NOMO-1 (cell line): ENCODE results near the gene C11orf98.
"Not testable (repeated sequence)": the region's sequence is repeated elsewhere in the genome, so short reads cannot be mapped to it uniquely, and the experiment has no call there.

ENCODE experiments used
- DNase-seq, 2 experiments: peaks; one replicate each; lab custom pipeline; 2025; ENCODE audit not compliant: unreplicated experiment in 2 of 2; lab: John Stamatoyannopoulos, UW

Gene C11orf98

GRCh38 chr11:62665075-62665598 lies at the start of gene C11orf98, which contains the start of gene CSKMT:
TSS of gene C11orf98 (minus strand) at chr11:62665210. CDS start at chr11:62665169, 41 bp downstream.
TSS of gene CSKMT (plus strand) at chr11:62665312. CDS start at chr11:62665880, 568 bp downstream.
- DNase-seq = peak; percentile 84 to 91

DNA sequence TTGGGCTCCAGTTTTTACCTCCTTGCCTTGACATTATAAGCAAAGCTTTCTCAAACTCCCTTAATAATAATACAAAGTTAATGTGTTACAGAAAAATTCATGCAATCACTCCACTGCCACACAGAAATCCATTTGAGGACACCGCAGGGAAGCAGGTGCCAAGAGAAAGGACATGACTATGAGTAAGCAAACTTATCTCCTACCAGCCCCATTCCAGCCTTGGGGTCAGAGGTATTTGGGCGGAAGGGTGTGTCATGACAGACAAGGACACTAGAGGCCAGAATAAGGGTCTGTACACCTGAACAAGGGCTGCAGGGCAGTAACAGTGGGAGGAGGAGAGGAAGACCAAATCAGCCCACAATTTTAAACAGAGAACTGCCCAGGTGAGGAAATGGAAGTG lies 48.3 kb upstream of the C11orf98 start:
- no peak for DNase-seq

- no peak for DNase-seq
Measured at GRCh38 chr11:62712861-62713260, 47.9 kb upstream of the C11orf98 start.

- no peak for DNase-seq
Measured at GRCh38 chr11:62712276-62712812, 47.3 kb upstream of the C11orf98 start.

GRCh38 chr11:62710001-62710345 lies 45.0 kb upstream of the C11orf98 start:
- DNase-seq = peak in 1 of 2 experiments; percentile 49

- peak; percentile 98 for DNase-seq
Measured at GRCh38 chr11:62709247-62710000, 44.4 kb upstream of the C11orf98 start.

GRCh38 chr11:62708793-62709192 lies 43.8 kb upstream of the C11orf98 start:
- peak in 1 of 2 experiments; percentile 33 for DNase-seq

DNA sequence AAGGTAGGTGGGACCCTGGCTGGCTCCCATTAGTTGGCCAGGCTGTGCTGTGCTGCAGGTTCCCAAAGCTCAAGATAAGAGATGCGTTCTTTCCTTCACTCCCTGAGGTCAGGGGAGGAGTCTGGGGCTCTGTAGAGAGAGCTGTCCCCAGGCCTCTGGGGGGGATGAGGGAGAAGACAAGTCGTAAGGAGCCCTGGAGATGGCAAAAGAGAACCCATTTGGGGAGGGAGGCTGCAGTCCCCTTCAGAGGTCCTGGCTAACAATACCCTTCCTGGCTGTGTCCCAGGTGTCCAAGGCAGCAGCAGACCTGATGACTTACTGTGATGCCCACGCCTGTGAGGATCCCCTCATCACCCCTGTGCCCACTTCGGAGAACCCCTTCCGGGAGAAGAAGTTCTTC lies 43.4 kb upstream of the C11orf98 start:
- no peak for DNase-seq

- no peak for DNase-seq
Measured at GRCh38 chr11:62707277-62707861, 42.4 kb upstream of the C11orf98 start, which contains the start of the genes BSCL2 and GNG3. TSS of gene BSCL2 (minus strand) at chr11:62707424. CDS start at chr11:62707195, 229 bp downstream. TSS of gene GNG3 (plus strand) at chr11:62707676. CDS start at chr11:62708296, 620 bp downstream.

GRCh38 chr11:62706850-62707247 lies 41.8 kb upstream of the C11orf98 start:
- no peak for DNase-seq

DNA sequence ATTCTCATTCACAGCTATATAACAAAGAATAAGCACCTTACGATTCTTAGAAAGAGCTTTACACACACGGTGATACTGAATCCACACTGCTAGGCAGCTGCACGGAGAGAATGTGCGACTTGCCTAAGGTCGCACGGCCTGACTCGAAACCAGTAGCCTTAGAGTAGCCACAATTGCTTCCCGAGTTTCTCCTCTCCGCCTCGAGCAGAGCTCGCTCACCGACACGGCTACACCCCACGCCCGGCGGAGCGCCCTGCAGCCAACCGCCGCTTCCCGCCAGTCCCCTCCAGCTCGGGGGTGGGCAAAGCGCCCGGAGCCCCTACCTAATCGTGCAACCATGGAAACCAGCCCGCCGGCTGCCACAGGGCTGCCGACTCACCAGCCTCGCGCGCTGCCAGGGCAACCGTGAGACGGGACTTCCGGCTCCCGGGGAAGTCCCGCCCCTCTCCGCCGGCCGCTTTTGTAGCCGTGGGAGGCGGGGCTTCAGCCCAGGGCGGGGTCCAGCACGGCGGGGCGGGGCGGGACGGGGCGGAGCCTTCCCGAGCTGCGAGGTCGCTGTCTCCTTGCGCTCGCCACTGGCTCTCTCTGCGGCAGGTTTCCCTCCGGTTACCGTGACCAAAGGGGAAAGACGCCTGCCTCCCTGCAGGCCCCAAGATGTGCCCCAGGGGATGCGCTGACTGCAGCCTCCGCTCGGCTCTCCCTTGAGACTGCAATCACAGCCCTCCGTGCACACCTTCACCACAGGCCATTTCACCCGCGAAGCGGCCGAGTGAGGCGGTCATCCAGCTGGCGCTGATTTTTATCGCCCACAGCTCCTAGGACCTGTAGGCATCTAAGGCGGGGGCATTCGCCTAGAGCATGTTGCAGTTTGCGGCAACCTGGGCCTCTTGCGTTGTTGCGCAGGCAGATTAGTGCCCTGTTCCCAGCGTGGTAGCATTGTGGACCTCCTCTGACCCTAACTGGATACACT lies 41.2 kb upstream of the C11orf98 start:
- peak; percentile 81 to 87 for DNase-seq

GRCh38 chr11:62705413-62705812 lies 40.4 kb upstream of the C11orf98 start:
- DNase-seq = no peak

- not testable (repeated sequence) for DNase-seq
Measured at GRCh38 chr11:62703921-62704320, 38.9 kb upstream of the C11orf98 start.

DNA sequence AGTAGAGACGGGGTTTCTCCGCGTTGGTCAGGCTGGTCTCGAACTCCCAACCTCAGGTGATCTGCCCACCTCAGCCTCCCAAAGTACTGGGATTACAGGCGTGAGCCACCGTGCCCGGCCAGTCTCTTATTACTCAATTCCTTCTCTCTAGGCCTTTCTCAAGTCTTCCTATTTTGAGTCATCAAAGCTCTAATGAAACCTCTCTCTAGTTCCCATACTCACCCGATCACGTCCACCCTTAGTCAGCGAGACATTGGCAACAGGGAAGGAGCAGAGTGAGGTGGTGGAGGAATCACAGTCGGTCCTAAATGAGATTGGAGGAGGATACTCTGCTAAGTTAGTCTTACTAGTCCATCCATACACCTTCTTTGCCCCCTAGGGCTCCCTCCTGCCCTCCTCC lies 37.2 kb upstream of the C11orf98 start:
- no peak for DNase-seq

DNA sequence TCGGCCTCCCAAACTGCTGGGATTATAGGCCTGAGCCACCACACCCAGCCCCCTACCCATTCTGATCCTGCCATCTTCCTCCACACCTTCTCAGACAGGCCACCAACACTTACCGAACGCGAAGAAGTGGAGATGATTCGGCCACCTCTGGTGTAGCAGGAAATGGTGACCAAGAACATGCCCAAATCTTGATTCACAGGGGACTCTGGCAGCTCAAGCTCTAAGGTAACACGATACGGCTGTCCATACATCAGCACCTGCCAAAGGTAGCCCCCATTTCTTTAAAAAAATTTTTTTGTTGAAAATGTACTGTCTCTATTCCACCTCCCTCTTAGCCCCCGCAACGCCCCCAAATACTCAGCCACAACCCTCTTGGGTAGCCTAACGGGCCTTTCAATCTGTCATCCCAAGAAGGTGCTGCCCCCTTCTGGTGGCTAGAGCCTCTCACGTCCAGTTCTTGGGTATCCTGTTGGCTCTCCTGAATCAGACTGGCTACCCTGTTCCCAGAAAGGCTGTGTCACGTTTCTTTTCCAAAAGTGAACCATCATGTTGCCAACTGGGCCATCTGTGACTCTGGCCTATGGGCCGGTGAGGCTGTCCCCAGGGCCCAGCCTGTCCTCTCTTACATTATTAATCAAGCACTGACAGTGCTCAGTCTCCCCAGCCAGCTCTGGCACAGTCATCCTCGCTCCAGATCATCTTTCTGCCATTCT lies 29.6 kb upstream of the C11orf98 start:
- peak; percentile 46 to 53 for DNase-seq

DNA sequence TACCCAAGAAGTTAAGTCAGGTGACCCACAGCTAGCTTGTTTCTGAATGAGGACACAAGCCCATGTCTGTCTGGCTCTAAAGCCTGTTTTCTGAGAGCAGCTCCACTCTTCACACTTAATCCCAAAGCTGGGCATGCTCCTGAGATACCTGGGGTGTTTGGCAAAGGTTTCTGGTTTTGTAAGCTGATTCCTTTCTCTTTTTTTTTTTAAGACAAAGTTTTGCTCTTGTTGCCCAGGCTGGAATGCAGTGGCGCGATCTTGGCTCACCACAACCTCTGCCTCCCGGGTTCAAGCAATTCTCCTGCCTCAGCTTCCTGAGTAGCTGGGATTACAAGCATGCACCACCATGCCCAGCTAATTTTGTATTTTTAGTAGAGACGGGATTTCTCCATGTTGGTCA lies 28.6 kb upstream of the C11orf98 start:
- DNase-seq = not testable (repeated sequence)

GRCh38 chr11:62689421-62690183 lies 24.6 kb upstream of the C11orf98 start, which contains the start of gene LRRN4CL:
TSS of gene LRRN4CL (minus strand) at chr11:62689530. CDS start at chr11:62688508, 1,022 bp downstream.
- no peak for DNase-seq

GRCh38 chr11:62688491-62688890 lies 23.5 kb upstream of the C11orf98 start:
- no peak for DNase-seq
